Ishikawa (cell line): ENCODE results near the gene CD47.

Experiments used
- EGR1 ChIP-seq: IDR thresholded peaks from 2 replicates; pipeline ENCODE4 v1.6.1; 2012
- EP300 ChIP-seq: IDR thresholded peaks from 2 replicates; pipeline ENCODE4 v1.6.1; 2012; ENCODE audit warnings: borderline replicate concordance
- MAX ChIP-seq: IDR thresholded peaks from 2 replicates; pipeline ENCODE4 v1.6.1; 2012
- REST ChIP-seq: IDR thresholded peaks from 2 replicates; pipeline ENCODE4 v1.6.1; 2012; ENCODE audit warnings: low read depth, mild to moderate bottlenecking
- TAF1 ChIP-seq: IDR thresholded peaks from 2 replicates; pipeline ENCODE4 v1.6.1; 2012; ENCODE audit warnings: low read depth, mild to moderate bottlenecking

- no peak for TF ChIP-seq TAF1
- TF ChIP-seq MAX, result no peak
- no peak for TF ChIP-seq EP300
- TF ChIP-seq REST, result no peak
- TF ChIP-seq EGR1, result no peak
Measured at GRCh38 chr3:108090049-108090700, 656 bp downstream of the CD47 start.
